ENCODE measurements around the gene MSI1. TPM values are rescaled to one million over a fixed set of nuclear protein-coding genes. Genes with fewer than 3 reads are reported as not detected.

MSI1 gene
- total RNA-seq (2021) (0.95 and 1.7 TPM in 2 replicates), Bru-seq, nascent RNA (percentile 23 among the genes with signal in this experiment), BruChase-seq, experiment 1, labeled RNA remaining after a 2-hour chase (percentile 21 among the genes with signal in this experiment), BruChase-seq, experiment 2, labeled RNA remaining after a 6-hour chase (percentile 32 among the genes with signal in this experiment)
- long read RNA-seq, partial matches to known transcripts = 1 of 2 reads
- long read RNA-seq, other reads (novel, unspliced or antisense) = 1 of 2 reads

DNA sequence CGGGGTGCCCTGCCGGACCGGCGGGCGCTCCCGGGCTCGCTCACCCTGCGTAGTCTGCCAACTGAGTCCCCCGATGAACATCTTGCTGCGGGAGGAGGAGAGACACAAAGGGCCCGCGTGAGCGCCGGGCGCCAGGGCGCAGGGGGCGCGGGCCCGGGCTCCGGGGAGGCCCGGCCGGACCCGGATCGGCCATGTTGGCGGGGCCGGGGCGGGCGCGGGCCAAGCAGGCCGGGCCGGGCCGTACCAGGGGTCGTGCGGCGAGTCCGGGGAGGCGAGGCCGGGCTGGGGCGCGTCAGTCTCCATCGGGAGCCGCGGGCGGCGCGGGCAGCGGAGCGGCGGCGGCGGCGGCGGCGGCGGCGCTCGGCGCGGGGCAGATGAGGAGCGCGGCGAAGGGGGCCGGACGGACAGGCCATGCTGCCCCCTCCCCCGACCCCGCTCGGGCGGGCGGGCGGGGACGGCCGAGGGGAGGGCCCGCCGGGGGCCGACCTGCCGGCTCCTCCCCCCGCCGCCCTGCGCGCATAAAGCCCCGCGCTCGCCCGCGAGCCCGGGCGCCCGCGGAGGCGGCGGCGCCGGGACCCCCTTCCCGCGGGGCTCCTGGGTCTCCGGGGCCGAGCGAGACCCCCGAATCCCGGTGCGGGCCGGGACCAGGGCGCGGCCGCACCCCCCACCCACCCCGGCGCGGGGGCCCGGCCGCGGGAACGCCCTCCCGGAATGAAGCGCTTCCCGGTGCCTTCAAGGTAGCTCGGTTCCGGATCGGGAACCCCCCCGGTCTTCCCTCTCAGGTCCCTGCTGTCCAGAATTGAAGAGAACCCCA, at the start of gene MSI1:
Gene MSI1 (minus strand): TSS at position 376 of the 814 bp plus-strand sequence. CDS start 73 bp downstream, at position 303.
- no peaks in the 10 kb centered on the region for H3K79me2 ChIP-seq (ENCODE audit: low read depth)
- no peaks in the 10 kb centered on the region for H3K36me3 ChIP-seq (ENCODE audit: low read depth)
- DNase-seq = peak in 1 of 2 experiments; percentile 9
- intact Hi-C loops (cut with micrococcal nuclease; ENCODE audit: unreplicated experiment) = no loop called here
- no peak within 1 kb of the TSS for H2AFZ ChIP-seq
- no peak within 1 kb of the TSS; the same call in 1 of the 2 replicates for H3K4me3 ChIP-seq
- no peaks in the 10 kb centered on the region for H3K4me1 ChIP-seq (replicated peaks; ENCODE audit: insufficient read depth)
- CTCF ChIA-PET = interaction anchor here (0.6 kb wide), 1 partner anchor 10 kb away, joined by 5 read pairs; no protein-coding TSS in a partner anchor
- H3K27ac ChIP-seq = no peak within 1 kb of the TSS
- no peaks in the 10 kb centered on the region for H3K9me2 ChIP-seq (ENCODE audit: insufficient read depth)
- BruUV-seq (replicated peaks) = no TSS peak
- no peak for TF ChIP-seq EZH2 (IDR thresholded peaks at IDR 0.05; ENCODE audit: low read depth)
- TF ChIP-seq, protein P1, sequence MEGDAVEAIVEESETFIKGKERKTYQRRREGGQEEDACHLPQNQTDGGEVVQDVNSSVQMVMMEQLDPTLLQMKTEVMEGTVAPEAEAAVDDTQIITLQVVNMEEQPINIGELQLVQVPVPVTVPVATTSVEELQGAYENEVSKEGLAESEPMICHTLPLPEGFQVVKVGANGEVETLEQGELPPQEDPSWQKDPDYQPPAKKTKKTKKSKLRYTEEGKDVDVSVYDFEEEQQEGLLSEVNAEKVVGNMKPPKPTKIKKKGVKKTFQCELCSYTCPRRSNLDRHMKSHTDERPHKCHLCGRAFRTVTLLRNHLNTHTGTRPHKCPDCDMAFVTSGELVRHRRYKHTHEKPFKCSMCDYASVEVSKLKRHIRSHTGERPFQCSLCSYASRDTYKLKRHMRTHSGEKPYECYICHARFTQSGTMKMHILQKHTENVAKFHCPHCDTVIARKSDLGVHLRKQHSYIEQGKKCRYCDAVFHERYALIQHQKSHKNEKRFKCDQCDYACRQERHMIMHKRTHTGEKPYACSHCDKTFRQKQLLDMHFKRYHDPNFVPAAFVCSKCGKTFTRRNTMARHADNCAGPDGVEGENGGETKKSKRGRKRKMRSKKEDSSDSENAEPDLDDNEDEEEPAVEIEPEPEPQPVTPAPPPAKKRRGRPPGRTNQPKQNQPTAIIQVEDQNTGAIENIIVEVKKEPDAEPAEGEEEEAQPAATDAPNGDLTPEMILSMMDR (conservative IDR thresholded peaks at IDR 0.05) = no peak
- H3K27me3 ChIP-seq (ENCODE audit: insufficient read depth, low read depth) = peaks cover 43% of the 10 kb centered on the region
- H4K20me1 ChIP-seq (ENCODE audit: insufficient read depth) = no peaks in the 10 kb centered on the region
- no peaks in the 10 kb centered on the region for H3F3A ChIP-seq (ENCODE audit: insufficient read depth, low read depth)
- H3K4me2 ChIP-seq = peak within 1 kb of the TSS; percentile 40; the same call in 1 of the 2 replicates
- POLR2A ChIA-PET (ENCODE audit: unreplicated experiment) = no interaction called here
- H3K9me3 ChIP-seq (ENCODE audit: insufficient read depth, low read depth) = no peaks in the 10 kb centered on the region

- CTCF ChIA-PET = no interaction called here
- DNase-seq = no peak
- Histone ChIP-seq H3K79me2 (ENCODE audit: low read depth) (no peaks in the 10 kb centered on the region), H3K4me2 (no peak overlapping the region), H3K27me3 (ENCODE audit: insufficient read depth, low read depth) (no peaks in the 10 kb centered on the region), H3K4me3 (no peak overlapping the region), H3F3A (ENCODE audit: insufficient read depth, low read depth) (no peaks in the 10 kb centered on the region), H3K9me2 (ENCODE audit: insufficient read depth) (no peaks in the 10 kb centered on the region), H3K36me3 (ENCODE audit: low read depth) (no peaks in the 10 kb centered on the region), H2AFZ (no peak overlapping the region), H3K9me3 (ENCODE audit: insufficient read depth, low read depth) (no peaks in the 10 kb centered on the region), H3K4me1 (replicated peaks; ENCODE audit: insufficient read depth) (no peaks in the 10 kb centered on the region), H4K20me1 (ENCODE audit: insufficient read depth) (no peaks in the 10 kb centered on the region), H3K27ac (no peak overlapping the region)
- POLR2A ChIA-PET (ENCODE audit: unreplicated experiment) = no interaction called here
- BruUV-seq (replicated peaks) = no TSS peak
- intact Hi-C loops (cut with micrococcal nuclease; ENCODE audit: unreplicated experiment) = no loop called here
- TF ChIP-seq, protein P1 (conservative IDR thresholded peaks at IDR 0.05) = no peak
- no peak for TF ChIP-seq EZH2 (IDR thresholded peaks at IDR 0.05; ENCODE audit: low read depth)
Measured at GRCh38 chr12:120417917-120418580, 49.1 kb upstream of the MSI1 start.

GRCh38 chr12:120416490-120417216, 47.7 kb upstream of the MSI1 start:
- POLR2A ChIA-PET (ENCODE audit: unreplicated experiment) = no interaction called here

More at GRCh38 chr12:120416490-120417216, 47.7 kb upstream of the MSI1 start:
- Histone ChIP-seq H3K4me1 (replicated peaks; ENCODE audit: insufficient read depth) (no peaks in the 10 kb centered on the region), H4K20me1 (ENCODE audit: insufficient read depth) (no peaks in the 10 kb centered on the region), H3K36me3 (ENCODE audit: low read depth) (no peaks in the 10 kb centered on the region), H3K79me2 (ENCODE audit: low read depth) (no peaks in the 10 kb centered on the region), H2AFZ (no peak overlapping the region), H3K4me3 (no peak overlapping the region), H3K27me3 (ENCODE audit: insufficient read depth, low read depth) (no peaks in the 10 kb centered on the region), H3K4me2 (no peak overlapping the region), H3F3A (ENCODE audit: insufficient read depth, low read depth) (no peaks in the 10 kb centered on the region), H3K27ac (no peak overlapping the region), H3K9me3 (ENCODE audit: insufficient read depth, low read depth) (no peaks in the 10 kb centered on the region), H3K9me2 (ENCODE audit: insufficient read depth) (no peaks in the 10 kb centered on the region)
- no TSS peak for BruUV-seq (replicated peaks)
- intact Hi-C loops (cut with micrococcal nuclease; ENCODE audit: unreplicated experiment) = no loop called here
- TF ChIP-seq, protein P1 (conservative IDR thresholded peaks at IDR 0.05) = no peak
- TF ChIP-seq EZH2 (IDR thresholded peaks at IDR 0.05; ENCODE audit: low read depth) = no peak
- DNase-seq = no peak
- CTCF ChIA-PET = no interaction called here
